HG03139 (cell line): Measurements from ENCODE around the gene RAPGEF5.
"Not testable (repeated sequence)": the region's sequence is repeated elsewhere in the genome, so short reads cannot be mapped to it uniquely, and the experiment has no call there.

Source experiments
- ATAC-seq: cut with Tn5 transposase; IDR thresholded peaks from one replicate; pipeline ENCODE4 v1.9.1; 2021; ENCODE audit not compliant: unreplicated experiment

Gene RAPGEF5

DNA sequence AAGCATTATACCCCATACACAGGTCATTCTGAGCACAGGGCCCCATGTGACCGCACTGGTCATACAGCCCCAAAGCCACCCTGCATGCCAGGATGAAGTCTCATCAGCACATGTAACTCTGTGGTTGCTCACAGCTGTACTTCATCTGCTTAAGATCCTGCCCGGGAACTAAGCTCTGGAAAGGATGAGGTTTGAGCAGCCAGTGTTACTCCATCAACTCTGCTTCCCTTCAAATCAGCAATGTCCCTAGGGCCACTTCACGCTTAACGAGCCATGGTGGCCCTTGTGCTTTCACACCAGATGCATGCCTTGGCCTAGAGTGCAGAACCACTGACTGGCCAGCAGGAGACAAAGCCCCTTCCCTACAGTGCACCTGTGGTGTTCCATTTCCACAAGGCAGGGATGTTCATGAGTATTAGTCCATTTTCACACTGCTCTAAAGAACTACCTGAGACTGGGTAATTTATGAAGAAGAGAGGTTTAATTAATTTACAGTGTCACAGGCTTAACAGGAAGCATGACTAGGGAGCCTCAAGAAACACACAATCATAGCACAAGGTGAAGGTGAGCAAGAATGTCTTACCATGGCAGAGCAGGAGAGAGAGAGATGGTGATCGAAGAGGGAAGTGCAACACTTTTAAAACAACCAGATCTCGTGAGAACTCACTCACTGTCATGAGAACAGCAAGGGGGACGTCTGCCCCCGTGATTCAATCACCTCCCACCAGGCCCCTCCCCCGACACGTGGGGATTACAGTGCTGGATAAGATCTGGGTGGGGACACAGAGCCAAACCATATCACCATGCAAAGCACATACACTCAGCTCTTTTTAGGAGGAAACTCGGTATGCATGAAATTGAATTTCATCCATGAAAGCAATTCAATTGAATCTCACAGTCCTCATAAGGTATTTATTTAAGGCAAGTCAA lies 262.3 kb downstream of the RAPGEF5 start:
- no peak for ATAC-seq

DNA sequence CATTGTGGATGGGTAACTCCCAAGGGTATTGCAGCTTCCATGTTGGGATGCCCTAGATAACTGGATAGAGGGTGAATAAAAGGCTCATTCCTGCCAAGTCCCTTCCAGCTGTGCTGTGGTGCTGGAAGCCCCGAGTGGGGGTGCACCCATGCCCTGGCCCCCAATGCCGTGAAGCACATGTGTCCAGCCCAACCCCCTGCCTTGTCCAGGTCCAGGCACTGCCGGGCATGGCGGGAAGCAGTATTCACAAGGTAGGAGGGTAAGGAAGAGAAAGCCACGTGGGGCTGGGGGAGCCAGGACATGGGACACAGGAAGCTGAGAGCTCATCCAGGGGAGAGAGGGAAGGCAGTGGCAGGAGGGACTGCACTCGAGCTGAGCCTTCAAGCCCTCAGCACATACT lies 263.0 kb downstream of the RAPGEF5 start:
- no peak for ATAC-seq

DNA sequence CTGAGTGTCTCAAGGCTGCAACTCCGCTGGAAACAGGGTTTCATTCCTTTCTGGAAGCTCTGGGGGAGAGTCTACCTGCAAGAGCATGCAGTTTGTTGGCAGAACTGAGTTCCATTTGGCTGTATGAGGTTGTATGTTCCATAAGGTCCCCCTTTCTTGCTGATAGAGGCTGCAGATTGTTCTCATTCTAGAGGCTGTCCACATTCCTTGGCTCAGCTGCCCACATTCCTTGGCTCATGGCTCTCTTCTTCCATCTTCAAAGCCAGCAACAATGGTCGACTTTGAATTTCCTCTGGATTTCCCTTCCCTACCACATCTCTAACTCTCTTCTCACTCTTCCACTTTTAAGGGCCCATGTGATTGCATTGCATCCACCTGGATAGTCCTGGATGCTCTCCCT lies 264.0 kb downstream of the RAPGEF5 start:
- ATAC-seq = no peak

DNA sequence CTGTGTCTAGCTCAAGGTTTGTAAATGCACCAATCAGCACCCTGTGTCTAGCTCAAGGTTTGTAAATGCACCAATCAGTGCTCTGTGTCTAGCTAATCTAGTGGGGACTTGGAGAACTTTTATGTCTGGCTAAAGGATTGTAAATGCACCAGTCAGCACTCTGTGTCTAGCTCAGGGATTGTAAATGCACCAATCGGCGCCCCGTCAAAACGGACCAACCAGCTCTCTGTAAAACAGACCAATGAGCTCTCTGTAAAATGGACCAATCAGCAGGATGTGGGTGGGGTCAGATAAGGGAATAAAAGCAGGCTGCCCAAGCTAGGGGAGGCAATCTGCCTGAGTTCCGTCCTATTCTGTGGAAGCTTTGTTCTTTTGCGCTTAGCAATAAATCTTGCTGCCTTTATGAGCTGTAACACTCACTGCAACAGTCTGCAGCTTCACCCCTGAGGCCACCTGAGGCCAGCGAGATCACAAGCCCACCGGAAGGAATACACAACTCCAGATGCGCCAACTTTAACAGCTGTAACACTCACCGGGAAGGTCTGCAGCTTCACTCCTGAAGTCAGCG lies 265.9 kb downstream of the RAPGEF5 start:
- ATAC-seq = not testable (repeated sequence)

DNA sequence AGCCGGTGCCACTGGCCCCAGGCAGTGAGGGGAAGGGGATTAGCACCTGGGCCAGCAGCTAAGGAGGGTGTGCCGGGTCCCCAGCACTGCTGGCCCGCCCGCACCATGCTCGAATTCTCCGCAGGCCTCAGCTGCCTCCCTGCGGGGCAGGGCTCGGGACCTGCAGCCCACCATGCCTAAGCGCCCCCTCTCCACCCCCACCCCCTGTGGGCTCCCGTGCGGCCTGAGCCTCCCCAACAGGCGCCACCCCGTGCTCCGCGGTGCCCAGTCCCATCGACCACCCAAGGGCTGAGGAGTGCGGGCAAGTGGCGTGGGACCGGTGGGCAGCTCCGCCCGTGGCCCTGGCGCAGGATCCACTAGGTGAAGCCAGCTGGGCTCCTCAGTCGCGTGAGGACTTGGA lies 266.4 kb downstream of the RAPGEF5 start:
- no peak for ATAC-seq

DNA sequence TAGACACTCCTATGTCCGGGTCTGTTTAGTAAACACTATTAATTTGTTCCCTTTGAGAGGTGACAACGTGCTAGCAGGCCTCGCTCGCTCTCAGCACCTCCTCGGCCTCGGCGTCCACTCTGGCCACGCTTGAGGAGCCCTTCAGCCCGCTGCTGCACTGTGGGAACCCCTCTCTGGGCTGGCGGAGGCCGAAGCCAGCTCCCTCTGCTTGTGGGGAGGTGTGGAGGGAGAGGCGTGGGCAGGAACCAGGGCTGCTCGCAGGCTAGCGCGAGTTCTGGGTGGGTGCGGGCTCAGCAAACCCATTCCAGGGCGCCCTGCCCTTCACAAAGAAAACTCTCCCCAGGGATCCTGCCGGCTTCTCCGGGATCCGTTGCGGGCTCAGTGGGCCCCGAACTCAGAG lies 266.8 kb downstream of the RAPGEF5 start:
- ATAC-seq = no peak

DNA sequence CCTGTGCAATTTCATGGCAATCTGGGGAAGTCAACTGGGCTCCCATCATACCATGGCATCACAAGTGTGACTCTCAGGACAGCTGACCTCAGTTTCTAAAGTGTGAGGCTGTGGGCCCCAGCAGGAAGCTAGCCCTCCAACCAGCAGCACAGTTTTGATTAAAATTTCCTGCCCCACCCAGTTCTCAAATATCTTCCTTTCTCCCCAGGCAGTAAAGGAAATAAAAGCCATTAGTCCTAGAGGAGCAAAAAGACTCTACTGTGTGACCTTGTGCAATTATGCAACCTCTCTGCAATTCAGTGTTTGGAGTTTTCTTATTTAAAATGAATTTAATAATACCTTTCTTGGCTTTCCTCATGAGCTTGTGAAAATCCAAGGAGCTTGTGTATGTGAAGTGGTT lies 268.1 kb downstream of the RAPGEF5 start:
- no peak for ATAC-seq

DNA sequence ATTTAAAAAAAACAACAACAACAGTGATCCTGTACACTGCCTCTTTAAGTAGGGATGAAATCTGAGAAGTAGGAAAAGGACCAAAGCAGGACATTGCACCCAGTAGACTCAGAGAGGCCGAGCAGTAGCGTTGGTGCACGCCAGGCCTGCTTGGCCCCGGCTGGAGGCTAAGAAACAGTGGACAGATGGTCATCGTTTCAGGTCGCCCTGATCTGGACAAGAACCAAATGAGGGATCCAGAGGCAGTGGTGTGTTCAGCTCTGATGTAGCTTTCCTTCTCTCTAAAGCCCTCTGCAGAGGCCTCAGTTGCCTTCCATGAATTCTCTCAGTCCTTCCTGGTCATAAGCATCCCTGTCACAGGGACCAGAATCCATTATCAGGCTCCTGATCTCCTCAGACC lies 269.1 kb downstream of the RAPGEF5 start:
- ATAC-seq = no peak

DNA sequence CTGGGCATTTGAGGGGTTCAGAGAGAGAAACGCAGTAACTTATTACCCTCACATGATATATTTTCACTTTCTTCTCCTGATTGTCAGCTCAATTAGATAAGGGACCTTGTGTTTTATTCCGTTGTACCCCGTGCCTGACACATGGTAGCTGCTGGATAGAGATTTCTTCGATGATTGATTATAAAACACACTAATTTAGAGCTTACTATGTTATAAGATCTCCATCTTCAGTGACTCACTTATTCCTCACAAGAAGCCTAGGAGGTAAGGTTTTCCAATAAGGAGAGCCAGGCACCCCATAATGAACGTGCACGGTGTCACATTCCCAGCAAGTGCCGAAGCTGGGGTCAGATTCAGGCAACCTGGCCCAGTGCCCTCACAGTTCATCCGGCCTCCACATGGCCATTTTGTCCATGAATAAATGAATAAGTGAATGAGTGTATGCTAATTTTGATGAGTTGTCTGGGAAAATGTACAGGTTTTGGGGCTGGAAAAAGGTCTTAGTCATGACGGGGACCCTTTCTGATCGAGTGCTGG lies 273.2 kb downstream of the RAPGEF5 start:
- ATAC-seq = peak; percentile 3

DNA sequence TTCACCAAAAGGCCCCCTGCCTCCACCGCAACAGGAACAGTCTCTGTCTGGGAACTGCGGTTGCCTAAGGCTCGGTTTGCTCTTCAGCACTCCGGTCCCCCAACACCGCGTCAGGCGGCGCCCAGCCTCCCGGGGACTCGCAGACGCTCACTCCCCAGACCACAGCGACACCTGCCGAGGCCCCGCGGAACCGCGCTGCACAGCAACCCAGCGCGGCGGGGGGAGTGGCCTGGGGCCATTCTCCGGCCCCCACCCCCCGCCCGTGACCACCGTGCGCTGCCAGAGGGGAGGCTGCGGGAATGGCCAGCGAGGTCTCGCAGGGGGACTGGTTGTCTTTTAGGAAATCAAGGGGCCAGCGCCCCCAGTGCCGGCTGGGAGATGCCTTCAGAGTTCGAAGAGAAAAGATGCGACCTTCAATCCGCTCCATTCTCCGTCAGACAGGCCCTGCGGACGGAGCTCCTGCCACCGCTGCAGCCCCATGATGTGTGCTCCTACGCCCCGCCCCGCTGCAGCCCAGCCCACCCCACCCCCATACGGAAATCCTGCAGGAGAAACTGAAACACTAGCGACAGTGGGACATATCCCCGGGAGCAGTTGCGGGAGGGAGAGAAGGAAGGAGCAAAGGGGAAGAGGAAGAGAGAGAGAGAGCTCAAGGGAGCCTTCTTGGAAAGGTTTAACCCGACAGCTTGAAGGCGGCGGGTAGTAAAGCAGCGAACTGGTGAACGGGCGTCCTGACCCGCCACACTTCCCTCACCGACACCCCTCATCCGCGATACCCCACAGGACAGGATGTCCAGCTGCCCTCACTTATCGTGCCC lies 273.9 kb downstream of the RAPGEF5 start:
- peak; percentile 98 for ATAC-seq

DNA sequence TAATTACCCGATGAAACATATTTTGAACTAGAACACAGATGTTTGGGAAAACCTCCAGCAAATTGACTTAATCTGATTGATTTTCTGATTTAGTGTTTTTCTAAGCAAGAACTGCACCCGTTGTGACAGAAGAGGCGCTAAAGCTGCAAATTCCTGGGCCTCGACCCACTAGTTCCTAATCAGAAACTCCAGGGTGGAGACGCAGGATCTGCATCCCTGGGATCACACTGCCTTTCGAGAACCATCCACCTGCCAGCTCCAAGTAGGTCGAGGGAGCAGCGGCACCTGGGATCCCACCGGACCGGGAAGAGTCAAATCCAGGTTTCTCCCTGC lies 274.4 kb downstream of the RAPGEF5 start:
- no peak for ATAC-seq

DNA sequence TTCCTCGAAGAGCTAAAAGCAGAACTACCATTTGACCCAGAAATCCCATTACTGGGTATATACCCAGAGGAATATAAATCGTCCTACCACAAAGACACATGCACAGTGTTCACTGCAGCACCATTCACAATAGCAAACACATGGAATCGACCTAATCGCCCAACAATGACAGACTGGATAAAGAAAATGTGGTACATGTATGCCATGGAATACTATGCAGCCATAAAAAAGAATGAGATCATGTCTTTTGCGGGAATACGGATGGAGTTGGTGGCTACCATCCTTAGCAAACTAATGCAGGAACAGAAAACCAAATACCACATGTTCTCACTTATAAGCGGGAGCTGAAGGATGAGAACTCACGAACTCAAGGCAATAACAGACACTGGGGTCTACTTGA lies 276.7 kb downstream of the RAPGEF5 start:
- not testable (repeated sequence) for ATAC-seq

DNA sequence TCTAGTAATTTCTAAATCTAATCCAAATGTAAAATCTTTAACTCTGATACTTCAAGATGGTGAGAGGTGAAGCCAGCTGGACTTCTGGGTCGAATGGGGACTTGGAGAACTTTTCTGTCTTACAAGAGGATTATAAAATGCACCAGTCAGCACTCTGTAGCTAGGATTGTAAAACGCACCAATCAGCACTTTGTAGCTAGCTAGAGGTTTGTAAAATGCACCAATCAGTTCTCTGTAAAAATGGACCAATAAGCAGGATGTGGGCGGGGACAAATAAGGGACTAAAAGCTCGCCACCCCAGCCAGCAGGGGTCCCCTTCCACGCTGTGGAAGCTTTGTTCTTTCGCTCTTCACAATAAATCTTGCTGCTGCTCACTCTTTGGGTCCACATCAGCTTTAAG lies 278.1 kb downstream of the RAPGEF5 start:
- not testable (repeated sequence) for ATAC-seq

DNA sequence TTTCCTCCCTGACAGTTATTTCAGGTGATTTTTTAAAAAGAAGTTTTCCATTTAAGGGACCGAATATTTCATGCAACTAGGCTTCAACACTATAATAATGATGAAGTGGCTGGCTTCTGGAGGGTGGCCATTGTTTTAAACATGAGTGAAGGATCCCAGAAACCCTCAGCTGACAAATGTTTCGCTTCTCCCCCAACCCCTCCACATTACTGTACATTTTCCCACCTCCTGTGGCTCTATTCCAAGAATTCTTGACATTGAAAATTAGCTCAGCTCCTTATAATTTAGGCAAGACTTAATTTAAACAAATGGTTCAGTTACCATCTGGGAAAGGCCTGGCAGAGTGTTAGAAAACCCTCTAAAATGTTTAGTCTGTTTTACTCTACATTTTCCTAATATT lies 281.4 kb downstream of the RAPGEF5 start:
- ATAC-seq = no peak

DNA sequence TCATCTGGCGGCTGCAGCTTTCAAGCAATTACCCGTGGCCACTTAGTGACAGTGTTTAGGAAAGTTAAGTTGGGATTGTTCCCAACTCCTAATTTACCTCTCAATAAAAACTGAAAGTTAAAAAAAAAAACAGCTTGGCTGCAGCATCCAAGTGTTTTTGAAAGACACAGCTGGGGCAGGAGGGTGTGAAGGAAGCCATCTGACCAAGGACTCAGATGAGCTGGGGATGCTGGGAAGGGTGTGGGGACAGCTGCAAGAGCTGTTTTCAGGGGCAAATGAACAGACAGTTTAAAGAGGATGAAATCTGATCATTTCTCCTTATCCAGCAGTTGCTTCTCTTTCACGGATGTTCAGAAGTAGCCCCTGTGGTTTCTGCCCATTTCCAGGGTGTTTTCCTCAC lies 282.1 kb downstream of the RAPGEF5 start:
- ATAC-seq = no peak
